ENCODE results near the gene ECD.
A peak's percentile ranks its signal among the peaks of the same experiment; 100 is the strongest.

ECD gene

DNA sequence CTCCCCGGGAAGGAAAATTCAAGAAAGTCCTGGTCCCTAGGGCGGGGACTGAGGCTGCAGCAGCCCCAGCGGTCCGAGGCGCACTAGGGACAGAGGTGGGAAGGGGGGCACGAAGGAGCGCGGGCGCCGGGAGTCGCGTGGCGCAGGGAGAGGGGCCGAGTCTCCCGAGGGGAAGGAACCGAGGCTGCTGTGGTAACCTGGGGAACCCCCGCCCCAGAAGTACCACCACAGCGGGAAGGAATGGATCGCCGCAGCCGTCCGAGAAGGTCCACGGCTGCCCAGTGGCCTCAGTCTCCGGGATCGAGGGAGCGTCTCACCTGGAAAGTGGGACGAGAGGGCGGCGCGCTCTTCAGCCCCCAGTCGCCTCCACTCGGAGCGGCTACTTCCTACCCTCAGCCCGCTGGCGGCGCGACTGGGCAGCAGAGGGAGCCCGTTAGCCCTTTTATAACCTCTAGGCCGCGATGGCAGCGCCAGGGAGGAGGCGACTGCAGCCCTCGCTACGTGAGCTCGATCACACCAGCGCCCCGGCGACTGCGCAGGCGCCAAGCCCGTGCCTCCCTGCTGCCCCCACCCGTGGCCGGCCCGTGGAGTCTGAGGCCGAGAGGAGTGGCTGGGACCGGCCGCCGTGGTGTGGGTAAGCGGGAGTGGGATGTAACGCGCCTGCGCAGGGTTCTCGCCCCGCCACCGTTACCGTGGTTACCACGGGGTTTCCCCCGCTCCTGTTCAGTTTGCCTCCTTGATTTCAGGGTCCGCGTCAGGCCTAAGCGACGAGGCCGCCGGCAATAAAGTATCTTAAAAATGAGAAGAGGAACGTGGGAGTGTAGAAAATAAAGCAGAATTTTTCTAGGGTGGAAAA lies 71.1 kb downstream of the ECD start, which contains the start of gene P4HA1:
P4HA1 (minus strand) TSS at position 418 of the 856 bp plus-strand sequence. CDS start 21,983 bp downstream, outside the sequence.
- DNase-seq (ENCODE audit: low read depth in 2 of 2) = peak; percentile 97 to 99

GRCh38 chr10:73096041-73096448 lies 71.8 kb downstream of the ECD start:
- DNase-seq (ENCODE audit: low read depth in 2 of 2) = peak; percentile 34 to 41

DNA sequence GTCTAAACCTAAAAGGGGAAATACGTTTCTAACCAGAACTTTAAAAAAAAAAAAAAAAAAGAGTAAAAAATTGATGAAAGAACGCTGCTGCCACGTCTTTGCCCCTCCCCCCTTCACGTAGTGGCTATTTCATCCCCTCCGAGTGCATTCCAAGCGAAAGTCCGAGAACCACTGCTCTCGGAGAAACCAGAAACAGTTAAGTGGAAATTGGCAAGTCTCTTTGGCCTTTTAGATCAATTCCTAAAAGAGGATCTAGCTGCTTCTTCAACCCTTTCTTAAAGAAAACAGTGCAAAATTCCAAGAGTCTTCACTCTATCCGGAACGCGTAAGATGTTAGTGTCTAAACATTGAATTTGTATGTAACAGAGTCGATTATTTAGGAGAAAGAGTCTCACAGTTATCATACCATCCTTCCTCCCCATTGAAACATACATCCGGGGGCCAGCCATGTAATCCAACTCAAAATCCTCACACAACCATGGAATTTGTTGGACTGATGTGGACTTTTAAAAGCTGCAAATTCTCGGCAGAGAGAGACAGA lies 72.3 kb downstream of the ECD start:
- DNase-seq (ENCODE audit: low read depth in 2 of 2) = no peak

DNA sequence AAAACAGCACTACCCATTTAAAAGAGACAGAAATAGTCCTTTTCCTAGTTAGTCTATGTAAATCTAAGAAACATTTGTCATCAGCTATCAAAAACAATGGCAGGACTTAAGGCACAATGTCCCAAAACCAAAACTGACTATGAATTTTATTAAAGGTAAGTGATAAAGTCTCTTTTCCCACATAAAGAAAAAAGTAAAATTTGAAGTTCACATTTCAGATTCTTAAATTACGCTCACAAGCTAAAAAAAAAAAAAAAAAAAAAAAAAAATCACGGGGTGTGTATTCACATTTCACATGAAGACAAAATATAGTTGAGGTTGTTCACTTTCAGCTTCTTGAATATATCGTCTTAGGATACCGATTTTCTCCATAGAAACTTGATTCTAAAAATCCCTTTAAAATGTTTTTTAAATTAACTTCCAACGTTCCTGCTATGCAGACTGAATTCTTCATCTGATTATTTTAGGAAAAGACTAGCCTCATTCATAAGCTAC lies 72.8 kb downstream of the ECD start:
- DNase-seq (ENCODE audit: low read depth in 2 of 2) = no peak

DNA sequence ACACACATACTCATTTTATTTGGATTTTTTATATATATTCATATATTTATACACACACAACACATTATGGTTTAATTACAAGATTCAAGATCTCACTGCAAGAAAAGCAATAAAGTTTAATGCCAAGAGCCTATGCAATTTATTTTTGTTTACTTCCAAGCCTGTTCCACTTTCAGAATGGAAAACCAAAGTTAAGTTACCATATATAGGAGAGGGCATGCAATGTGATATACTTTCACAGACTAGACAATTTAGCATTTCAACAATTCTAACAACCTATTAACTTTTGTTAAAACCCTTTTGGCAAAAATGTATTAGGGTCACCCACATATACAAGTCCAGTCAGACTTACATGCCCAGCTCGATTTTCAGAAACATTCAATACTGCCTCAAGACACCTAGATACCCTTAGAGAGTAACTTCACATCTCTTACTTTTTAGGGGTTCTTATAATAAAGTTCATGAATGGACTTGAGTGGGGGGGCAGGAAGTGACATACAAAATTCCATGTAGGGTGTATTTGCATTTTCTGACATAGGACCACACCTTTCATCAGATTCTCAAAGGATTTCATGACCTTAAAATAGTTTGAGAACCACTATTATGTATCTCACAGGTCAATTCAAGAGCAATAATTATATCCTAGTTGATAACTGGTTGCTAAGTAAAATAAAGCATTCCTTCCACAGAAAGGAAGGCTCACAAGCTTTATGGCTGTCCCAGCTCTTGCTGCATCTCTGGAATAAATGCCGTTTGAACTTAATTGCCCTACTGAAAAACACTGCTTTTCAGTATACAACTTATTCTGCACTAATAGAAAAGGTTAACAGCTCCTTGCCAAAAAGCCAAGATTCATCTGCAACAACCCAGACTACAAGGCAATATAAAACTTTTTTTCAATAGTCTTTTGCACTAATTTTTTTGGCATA lies 73.6 kb downstream of the ECD start:
- DNase-seq (ENCODE audit: low read depth in 2 of 2) = no peak

DNA sequence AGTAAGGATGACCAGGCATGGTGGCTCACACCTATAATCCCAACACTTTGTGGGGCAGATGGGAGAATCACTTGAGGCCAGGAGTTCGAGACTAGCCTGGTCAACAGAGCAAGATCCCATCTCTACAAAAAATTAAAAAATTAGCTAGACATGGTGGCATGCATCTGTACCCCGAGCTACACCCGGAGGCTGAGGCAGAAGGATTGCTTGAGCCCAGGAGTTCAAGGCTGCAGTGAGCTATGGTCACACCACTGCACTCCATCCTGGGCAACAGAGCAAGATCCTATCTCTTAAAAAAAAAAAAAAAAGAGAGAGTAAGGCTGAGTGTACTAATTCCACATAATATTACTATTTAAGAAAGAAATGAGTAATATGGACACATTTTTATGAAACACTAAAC lies 75.0 kb downstream of the ECD start:
- no peak for DNase-seq (ENCODE audit: low read depth in 2 of 2)

DNA sequence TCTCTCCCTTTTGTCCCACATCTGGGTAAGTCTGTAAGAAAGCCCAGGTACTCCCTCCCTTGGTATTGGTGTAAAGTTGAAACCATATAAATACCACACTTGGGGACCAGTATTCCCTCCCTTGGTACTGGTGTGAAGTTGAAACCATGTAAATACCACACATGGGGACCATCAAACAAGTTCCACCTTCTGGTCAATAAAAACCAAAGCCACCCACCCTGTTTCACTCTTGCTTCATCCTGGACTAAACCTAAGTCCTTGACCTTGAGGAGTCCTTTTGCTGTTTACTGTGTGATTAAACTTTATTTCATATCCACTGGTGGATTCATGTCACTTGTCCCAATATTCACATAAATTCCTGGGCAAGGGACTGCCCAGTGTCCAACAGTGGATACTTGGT lies 79.5 kb downstream of the ECD start:
- no peak for DNase-seq (ENCODE audit: low read depth in 2 of 2)

DNA sequence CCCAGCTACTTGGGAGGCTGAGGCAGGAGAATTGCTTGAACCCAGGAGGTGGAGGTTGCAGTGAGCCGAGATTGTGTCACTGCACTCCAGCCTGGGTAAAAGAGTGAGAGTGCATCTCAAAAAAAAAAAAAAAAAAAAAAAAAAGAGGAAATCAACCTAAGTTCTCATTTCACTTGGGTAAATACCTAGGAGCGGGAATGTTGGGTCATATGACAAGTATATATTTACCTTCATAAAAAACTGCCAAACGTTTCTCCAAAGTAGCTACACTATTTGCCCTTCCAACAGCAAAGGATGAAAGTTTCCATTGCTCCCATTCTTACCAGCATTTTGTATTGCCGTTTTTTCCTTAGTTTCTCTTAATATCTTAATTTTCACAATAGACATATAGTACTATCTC lies 81.0 kb downstream of the ECD start:
- no peak for DNase-seq (ENCODE audit: low read depth in 2 of 2)

- DNase-seq (ENCODE audit: low read depth in 2 of 2) = no peak
These were observed 83.6 kb downstream of the ECD start for GRCh38 chr10:73084209-73084608.
